Inflammatory macrophage treated with lipopolysaccharide for 4 hours (primary cell): ENCODE results near the gene FDXACB1.
"Not testable (repeated sequence)": the region's sequence is repeated elsewhere in the genome, so short reads cannot be mapped to it uniquely, and the experiment has no call there.

Experiments
- DNase-seq: peaks from one replicate; pipeline ENCODE4 v3.0.0-alpha.2; 2020

The FDXACB1 gene

GRCh38 chr11:111908639-111909305 is 29.8 kb upstream of the FDXACB1 start:
- DNase-seq, result no peak

DNA sequence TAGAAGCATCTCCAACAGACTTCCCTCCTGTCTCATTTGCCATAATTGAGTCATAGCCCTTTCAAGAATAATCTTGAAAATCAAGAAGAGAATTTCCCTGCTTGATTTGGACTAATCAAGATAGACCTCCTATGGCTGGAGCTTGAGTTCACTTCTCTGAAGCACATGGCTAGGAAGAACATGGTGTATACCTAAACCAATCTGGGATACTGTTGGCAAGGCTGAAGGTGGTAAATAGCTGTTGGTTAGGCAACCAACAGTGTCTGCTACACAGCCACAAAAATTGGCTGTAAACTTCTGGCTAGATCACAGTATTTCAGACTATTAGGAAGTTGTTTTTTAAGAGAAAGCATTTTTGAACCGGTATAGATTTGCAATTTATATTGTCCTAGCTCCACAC is 27.7 kb upstream of the FDXACB1 start:
- no peak for DNase-seq

DNA sequence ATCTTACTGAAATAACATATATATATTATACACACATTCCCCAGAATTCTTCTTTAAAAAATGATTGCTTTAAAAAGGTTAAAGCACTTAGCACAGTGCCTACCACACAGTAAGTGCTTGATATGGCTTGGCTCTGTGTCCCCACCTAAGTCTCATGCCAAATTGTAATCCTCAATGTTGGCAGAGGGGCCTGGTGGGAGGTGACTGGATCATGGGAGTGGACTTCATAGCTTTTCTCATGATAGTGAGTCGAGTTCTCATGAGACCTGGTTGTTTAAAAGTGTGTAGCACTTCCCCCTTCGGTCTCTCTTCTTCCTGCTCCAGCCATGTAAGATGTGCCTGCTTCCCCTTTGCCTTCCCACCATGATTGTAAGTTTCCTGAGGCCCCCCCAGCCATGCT is 26.4 kb upstream of the FDXACB1 start:
- DNase-seq, result peak; percentile 21

DNA sequence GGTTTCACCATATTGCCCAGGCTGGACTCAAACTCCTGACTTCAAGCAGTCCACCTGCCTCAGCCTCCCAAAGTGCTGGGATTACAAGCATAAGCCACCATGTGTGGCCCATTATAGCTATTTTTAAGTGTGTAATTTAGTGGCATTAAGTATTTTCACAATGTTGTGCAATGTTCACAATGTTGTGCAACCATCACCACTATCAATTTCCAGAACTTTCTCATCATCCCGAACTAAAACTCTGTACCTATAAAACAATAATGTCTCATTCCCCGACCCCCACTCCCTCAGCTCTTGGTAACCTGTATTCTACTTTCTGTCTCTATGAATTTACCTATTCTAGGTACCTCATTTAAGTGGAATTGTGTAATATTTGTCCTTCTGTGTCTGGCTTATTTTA is 7.9 kb upstream of the FDXACB1 start:
- DNase-seq, result no peak

DNA sequence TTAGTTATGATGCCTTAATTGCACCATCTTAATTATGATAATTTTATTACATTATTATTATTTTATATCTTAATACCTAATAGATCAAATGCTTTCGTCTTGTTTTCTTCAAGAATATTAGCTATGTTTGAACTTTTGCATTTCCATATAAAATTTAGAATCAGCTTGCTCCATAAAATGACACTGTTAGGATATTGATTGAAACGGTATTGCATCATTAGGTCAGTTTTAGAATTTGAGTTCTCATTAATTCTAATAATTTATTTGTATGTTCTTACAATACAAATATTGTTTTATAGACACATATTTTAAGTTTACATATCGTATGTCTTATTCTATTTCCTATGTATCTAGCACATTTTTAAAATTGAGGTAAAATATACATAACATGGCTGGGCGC is 7.1 kb upstream of the FDXACB1 start:
- DNase-seq, result no peak

DNA sequence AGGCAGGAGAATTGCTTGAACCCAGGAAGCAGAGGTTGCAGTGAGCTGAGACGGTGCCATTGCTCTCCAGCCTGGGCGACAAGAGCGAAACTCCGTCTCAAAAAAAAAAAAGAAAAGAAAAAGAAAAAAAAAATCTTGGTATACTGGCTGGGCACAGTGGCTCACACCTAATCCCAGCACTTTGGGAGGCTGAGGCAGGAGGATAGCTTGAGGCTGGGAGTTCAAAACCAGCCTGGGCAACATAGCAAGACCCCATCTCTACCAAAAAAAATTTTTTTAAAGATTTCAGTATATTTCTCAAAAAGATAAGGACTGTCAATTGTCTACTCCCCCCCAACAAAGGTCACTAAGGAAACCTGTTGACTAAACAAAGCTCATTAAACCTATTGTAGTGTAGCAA is 6.1 kb upstream of the FDXACB1 start:
- DNase-seq, result not testable (repeated sequence)

DNA sequence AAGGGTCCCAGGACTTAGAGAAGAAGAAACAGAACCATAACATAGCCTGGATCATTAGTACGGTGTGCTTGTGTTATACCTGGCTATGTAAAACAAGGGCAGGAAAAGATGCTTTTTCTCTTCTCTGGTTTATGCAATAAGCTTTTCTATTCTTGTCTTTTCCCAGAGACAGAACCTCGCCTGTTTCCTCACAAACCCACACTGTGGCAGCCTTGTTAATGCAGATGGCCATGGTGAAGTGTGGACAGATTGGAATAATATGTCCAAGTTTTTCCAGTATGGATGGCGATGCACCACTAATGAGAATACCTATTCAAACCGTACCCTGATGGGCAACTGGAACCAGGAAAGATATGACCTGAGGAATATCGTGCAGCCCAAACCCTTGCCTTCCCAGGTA is 3.2 kb upstream of the FDXACB1 start:
- no peak for DNase-seq

DNA sequence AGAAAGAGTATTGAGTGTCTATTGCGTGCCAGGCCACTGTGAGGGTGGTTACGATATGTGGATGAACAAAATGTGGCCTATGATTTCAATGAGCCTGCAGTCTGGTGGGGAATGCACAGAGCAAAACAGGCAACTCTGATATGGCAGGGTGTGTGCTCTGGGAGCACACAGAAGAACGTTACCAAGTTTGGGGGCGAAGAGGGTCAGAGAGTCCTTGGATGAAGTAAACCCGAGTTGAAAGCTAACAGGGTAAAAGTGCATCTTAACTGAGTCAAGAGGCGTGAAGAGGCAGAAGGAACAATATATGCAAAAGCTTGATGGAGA is 634 bp upstream of the FDXACB1 start:
- no peak for DNase-seq

DNA sequence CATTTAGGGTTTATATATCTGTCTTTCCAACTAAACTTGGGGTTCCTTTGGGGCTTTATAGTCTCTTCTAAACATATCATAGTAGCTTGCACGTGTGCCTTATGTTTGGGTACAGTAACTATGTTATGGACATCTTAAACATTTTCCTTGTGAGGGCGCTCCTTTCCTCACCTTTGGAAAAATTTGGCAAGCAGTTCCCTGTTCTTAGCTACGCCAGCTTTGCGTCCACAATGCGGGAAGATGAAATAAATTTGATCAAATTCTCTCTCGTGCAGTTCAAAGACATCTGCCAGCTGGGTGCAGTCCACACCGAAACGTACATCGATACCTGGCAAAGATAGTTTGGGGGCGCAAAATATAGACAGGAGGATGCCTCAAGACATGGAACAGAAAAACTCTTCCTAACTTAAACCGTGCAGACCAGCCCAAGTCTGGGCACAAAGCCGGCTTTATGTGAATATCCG is 548 bp downstream of the FDXACB1 start:
- DNase-seq, result peak; percentile 8

DNA sequence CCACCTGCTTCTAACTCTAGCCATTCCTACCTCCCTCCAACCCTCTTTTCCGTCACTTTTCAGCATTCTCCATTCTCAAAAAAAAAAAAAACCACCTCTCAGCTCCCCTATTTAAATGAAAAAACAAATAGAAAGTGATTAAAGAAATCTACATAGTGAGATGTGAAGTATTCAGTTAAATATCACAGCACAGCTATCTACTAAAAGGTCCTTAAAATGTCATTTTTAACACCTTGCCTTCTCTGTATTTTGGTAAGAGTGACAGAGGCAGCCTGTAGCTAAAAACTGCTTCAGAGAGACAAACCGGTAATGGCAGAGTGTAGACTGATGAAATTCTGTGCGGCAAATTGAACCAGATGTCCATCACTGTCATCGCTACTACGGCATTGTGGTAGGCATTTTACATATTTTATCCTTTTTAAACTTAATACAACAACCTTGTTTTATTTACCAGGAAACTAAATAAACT is 7.2 kb downstream of the FDXACB1 start:
- no peak for DNase-seq

DNA sequence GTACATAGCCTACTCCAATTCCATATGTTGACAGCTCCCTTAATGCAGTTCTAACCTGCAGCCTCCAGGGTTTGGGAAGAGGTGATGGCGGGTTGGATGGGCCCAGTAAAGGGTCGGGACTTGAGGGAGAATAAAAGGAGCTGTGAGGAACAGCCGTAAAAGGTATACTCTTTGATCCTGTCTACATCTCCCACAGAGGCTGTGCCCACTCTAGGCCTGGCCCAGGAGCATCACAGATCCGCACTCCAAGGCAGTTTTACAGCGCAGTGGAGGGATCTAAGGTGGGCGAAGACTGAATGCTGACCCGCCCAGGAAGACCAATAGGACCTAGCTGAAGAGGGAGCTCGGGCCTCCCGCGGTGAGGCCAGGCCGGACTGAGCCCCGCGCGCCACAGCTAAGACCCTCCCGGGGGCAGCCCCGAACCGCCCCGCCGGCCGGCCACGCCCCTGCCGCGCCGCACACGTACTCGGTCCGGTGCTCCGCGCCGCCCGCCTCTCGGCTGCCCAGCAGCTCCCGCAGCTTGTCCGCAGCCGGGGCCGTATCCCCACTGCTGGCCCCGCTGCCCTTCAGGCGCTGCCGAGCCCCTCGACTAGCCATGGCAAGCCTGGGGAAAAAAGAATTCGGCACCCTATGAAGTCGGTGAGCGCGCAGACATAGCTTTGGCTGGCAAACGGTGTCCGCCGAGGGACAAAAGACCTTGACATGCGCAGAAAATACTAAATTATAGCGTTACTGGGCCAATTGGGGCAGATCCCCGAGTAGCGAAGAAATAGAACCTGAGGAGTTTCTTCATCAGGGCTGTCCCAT is 7.9 kb downstream of the FDXACB1 start, which contains the start of gene ALG9:
ALG9 (minus strand) TSS at position 696 of the 807 bp plus-strand sequence; CDS start at position 597, 99 bp downstream.
- DNase-seq, result peak; percentile 81

GRCh38 chr11:111870522-111870885 is 8.5 kb downstream of the FDXACB1 start:
- peak; percentile 20 for DNase-seq

DNA sequence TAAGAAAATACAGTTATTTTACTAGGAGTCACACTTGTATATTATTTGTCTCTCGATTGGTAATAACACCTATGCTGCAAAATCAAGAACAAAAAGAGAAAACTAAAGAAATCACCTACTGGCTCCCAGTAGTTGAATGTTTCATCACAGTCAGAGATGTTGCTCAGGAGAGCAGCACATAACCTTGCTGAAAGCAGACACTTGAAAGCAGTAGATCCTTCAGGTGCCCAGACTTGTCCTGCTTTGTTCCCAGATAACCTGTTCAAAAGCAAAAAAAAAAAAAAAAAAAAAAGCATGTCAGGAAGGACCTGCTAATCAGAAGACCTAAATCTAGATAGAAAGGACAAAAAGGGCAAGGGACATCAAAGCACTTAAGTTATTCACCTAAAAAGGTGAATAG is 8.9 kb downstream of the FDXACB1 start:
- no peak for DNase-seq

- DNase-seq, result no peak
These were observed 18.7 kb downstream of the FDXACB1 start for GRCh38 chr11:111860257-111860656.

GRCh38 chr11:111855506-111855905 is 23.5 kb downstream of the FDXACB1 start:
- DNase-seq, result no peak

- no peak for DNase-seq
These were observed 26.9 kb downstream of the FDXACB1 start for GRCh38 chr11:111852103-111852502.

- peak; percentile 35 for DNase-seq
These were observed 27.3 kb downstream of the FDXACB1 start for GRCh38 chr11:111851636-111852035.

GRCh38 chr11:111851067-111851466 is 27.9 kb downstream of the FDXACB1 start:
- no peak for DNase-seq

GRCh38 chr11:111849631-111850030 is 29.3 kb downstream of the FDXACB1 start:
- no peak for DNase-seq

DNA sequence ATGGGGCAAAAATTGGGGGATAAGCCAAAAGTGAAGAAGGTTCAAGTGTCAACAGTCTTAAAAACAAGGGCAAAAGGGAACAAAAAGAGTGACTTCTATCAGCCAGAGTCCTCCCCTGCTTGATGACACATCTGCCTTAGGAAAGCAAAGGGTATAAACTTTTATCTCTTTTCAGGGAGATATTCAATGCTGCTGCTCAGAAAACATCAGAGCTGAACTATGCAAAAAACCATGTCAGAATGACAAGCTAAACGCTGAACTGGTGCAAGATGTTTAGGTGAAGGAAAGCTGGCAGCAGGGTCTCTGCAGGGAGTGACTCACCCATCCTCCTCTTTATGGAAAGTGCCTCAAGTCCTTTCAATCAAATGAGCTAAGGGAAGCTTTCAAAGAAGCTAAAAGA is 32.3 kb downstream of the FDXACB1 start:
- DNase-seq, result peak; percentile 57

DNA sequence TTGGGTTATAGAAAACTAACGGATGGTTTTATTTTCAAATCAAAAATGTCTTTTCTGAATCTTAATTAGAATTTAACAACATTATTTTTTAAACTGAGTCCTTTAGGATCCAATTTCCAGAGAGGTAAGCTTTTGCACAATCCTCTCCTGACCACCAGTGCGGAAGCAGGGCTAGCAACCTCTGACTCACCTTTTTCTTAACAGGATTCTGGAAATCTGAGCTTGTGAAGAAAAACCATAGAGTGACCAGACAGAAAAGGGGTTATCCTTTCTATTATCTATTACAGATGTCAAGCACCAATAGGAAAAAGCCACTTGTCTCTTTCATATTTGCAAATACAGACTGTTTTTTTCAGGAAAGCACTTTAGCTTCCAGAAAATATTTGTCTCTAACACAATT is 32.9 kb downstream of the FDXACB1 start:
- peak; percentile 51 for DNase-seq

DNA sequence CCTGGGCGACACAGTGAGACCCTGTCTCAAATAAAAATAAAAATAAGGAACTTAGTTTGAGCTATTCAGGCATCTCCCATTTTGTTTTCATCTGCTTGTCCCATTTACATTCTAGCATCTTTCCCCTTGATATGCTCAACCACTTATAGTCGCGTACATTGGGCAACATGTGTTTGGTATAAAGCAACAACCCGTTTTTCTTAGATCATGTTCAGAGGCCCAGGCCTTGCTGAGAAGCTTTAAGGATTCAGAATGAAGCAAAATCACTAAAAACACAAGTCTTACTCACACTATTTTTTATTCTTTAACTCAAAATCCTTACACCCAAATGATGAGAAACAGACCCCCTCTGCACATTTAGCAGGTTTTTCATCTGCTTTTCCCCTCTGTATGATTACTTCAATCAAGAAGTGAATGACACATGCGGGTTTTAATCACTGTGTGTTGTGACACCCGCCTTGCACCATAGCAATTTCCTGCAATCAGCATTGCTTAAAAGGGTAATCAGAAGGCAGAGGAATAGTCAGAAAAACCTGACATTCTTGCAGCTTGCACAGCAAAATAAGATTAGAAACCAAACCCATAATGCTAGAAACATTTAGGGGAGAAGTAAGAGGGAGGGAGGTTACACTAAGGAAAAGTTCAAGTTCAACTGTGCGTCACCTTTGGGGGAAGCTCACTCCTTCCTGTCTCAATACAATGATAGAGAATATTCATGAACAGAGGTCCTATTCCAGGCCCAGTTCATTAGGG is 33.5 kb downstream of the FDXACB1 start:
- peak; percentile 91 for DNase-seq

GRCh38 chr11:111843661-111844060 is 35.3 kb downstream of the FDXACB1 start:
- peak; percentile 78 for DNase-seq
